HEK293T (cell line): ENCODE results near the gene RNF169.

ENCODE experiments used
- BHLHE40 ChIP-seq: fragments of 450-650 bp; IDR thresholded peaks from 2 replicates; pipeline ENCODE4 v1.6.1; 2016; ENCODE audit warnings: mild to moderate bottlenecking, moderate library complexity, borderline replicate concordance
- ELF4 ChIP-seq: fragments of 450-650 bp; IDR thresholded peaks from 2 replicates; pipeline ENCODE4 v1.6.1; 2017; ENCODE audit warnings: antibody characterized with exemption
- FOXA1 ChIP-seq: fragments of 450-650 bp; IDR thresholded peaks from 2 replicates; pipeline ENCODE4 v1.6.1; 2016; ENCODE audit warnings: mild to moderate bottlenecking
- FOXK2 ChIP-seq: fragments of 450-650 bp; IDR thresholded peaks from 2 replicates; pipeline ENCODE4 v1.6.1; 2016; ENCODE audit warnings: mild to moderate bottlenecking
- FOXM1 ChIP-seq: fragments of 450-650 bp; IDR thresholded peaks from 2 replicates; pipeline ENCODE4 v1.6.1; 2017; ENCODE audit warnings: mild to moderate bottlenecking, borderline replicate concordance
- HDGF ChIP-seq: fragments of 450-650 bp; IDR thresholded peaks from 2 replicates; pipeline ENCODE4 v1.6.1; 2017; ENCODE audit warnings: antibody characterized with exemption, borderline replicate concordance
- L3MBTL2 ChIP-seq: fragments of 450-650 bp; conservative IDR thresholded peaks from 2 replicates; pipeline ENCODE4 v1.6.1; 2016; ENCODE audit warnings: mild to moderate bottlenecking
- LEF1 ChIP-seq: fragments of 450-650 bp; IDR thresholded peaks from 2 replicates; pipeline ENCODE4 v1.6.1; 2017; ENCODE audit warnings: mild to moderate bottlenecking, borderline replicate concordance
- NFRKB ChIP-seq: fragments of 450-650 bp; IDR thresholded peaks from 2 replicates; pipeline ENCODE4 v1.6.1; 2016; ENCODE audit warnings: mild to moderate bottlenecking, moderate library complexity
- SP1 ChIP-seq: fragments of 450-650 bp; IDR thresholded peaks from 2 replicates; pipeline ENCODE4 v1.6.1; 2017
- SUZ12 ChIP-seq: fragments of 450-650 bp; IDR thresholded peaks from 2 replicates; pipeline ENCODE4 v1.6.1; 2016; ENCODE audit warnings: mild to moderate bottlenecking
- TARDBP ChIP-seq: fragments of 450-650 bp; IDR thresholded peaks from 2 replicates; pipeline ENCODE4 v1.6.1; 2016
- ZNF384 ChIP-seq: fragments of 450-650 bp; IDR thresholded peaks from 2 replicates; pipeline ENCODE4 v1.6.1; 2016

DNA sequence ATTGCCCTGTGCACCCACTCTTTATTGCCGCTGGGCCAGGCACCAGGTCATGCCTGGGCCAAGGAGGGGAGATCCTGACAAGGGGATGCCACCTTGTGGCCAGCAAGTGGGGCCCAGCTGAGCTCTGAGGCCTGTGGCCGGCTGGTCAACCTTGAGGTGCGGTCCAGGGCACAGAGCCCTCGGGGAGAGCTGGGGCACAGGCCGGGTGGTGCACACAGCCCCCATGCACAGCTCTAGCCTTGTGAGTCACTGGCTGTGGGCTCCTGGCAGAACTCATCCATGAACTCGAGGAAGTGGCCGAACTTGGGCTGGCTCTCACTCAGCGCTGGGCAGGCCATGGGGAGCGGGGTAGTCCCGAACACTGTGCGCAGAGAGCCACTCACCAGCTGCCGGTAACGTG is 94.3 kb downstream of the RNF169 start:
- TF ChIP-seq SUZ12 = no peak
- TF ChIP-seq SP1 = no peak
- no peak for TF ChIP-seq FOXA1
- TF ChIP-seq NFRKB = no peak
- no peak for TF ChIP-seq FOXM1
- TF ChIP-seq TARDBP = no peak
- no peak for TF ChIP-seq HDGF
- no peak for TF ChIP-seq L3MBTL2
- no peak for TF ChIP-seq ZNF384
- no peak for TF ChIP-seq BHLHE40
- no peak for TF ChIP-seq LEF1
- no peak for TF ChIP-seq ELF4
- no peak for TF ChIP-seq FOXK2
